Spinal cord (tissue), 10 donors: Measurements from ENCODE around the gene HSPA8. TPM values are rescaled to one million over a fixed set of nuclear protein-coding genes. Genes with fewer than 3 reads are reported as not detected.

Experiments
- DNase-seq, 6 donors: peaks; one replicate each; pipeline versions ENCODE4 v3.0.0 to v3.0.0-alpha.2; 2013 to 2015; ENCODE audit warnings: low spot score in 6 of 6, low read depth in 4 of 6
- H3K27ac ChIP-seq: one replicate; pipeline ENCODE4 v1.5.1; 2013; ENCODE audit warnings: low read depth, low read length, control low read depth
- H3K27me3 ChIP-seq: one replicate; pipeline ENCODE4 v1.6.1; 2013; ENCODE audit warnings: low read length; ENCODE audit not compliant: control insufficient read depth, insufficient read depth
- H3K36me3 ChIP-seq: one replicate; pipeline ENCODE4 v1.6.1; 2013; ENCODE audit warnings: low read length; ENCODE audit not compliant: control insufficient read depth, insufficient read depth
- H3K4me1 ChIP-seq: one replicate; pipeline ENCODE4 v1.6.1; 2013; ENCODE audit warnings: low read length; ENCODE audit not compliant: control insufficient read depth, insufficient read depth
- H3K4me3 ChIP-seq: one replicate; pipeline ENCODE4 v1.5.1; 2013; ENCODE audit warnings: low read depth, low read length, control low read depth
- H3K9me3 ChIP-seq: one replicate; pipeline ENCODE4 v1.6.1; 2013; ENCODE audit warnings: low read length; ENCODE audit not compliant: control insufficient read depth, insufficient read depth
- WGBS: methylation state at CpG from one replicate; pipeline ENCODE4 v1.1.5; 2013; ENCODE audit warnings: missing lambda C conversion rate; ENCODE audit not compliant: insufficient coverage; 5-methylcytosine and 5-hydroxymethylcytosine counted together
- long read RNA-seq, 4 donors: transcript quantifications; one replicate each; lab custom pipeline, GENCODE V29; 2026
- polyA plus RNA-seq, 2 donors: library from polyadenylated mRNA; unstranded; fragments of 120-200 nt; gene quantifications; one replicate each; pipeline ENCODE4 v1.2.1, GENCODE V29; 2013; ENCODE audit not compliant: insufficient read length in 2 of 2
- total RNA-seq, 2 donors: library from RNA; depleted of rRNA in 1 of 2; stranded (reverse); fragments of 120-200 nt in 1 of 2; fragments of >200 nt in 1 of 2; gene quantifications; one replicate each; pipeline versions ENCODE4 v1.2.3 to v1.2.4, GENCODE V29; 2013 to 2014
- donor health status: healthy.

The HSPA8 gene
- total RNA-seq, result 1,000 to 10,000 TPM; 1,575 to 2,564 TPM
- polyA plus RNA-seq, result 1,000 to 10,000 TPM; 1,345 to 1,409 TPM
- long read RNA-seq, donor 1, transcript HSPA8-222 (6 exons, 1,884 nt), result minor isoform, 117 of 1,462 reads
- long read RNA-seq, donor 1, transcript HSPA8-224 (9 exons, 2,463 nt), result major isoform, 448 of 1,462 reads
- long read RNA-seq, donor 1, transcript HSPA8-211 (5 exons, 1,509 nt), result minor isoform, 120 of 1,462 reads
- long read RNA-seq, donor 1, transcript HSPA8-203 (4 exons, 963 nt), result minor isoform, 64 of 1,462 reads
- long read RNA-seq, donor 1, partial matches to known transcripts, result 611 of 1,462 reads
- long read RNA-seq, donor 1, other reads (novel, unspliced or antisense), result 17 of 1,462 reads
- long read RNA-seq, donor 2, transcript HSPA8-224 (9 exons, 2,463 nt), result major isoform, 95 of 384 reads
- long read RNA-seq, donor 2, transcript HSPA8-222 (6 exons, 1,884 nt), result minor isoform, 21 of 384 reads
- long read RNA-seq, donor 2, transcript HSPA8-211 (5 exons, 1,509 nt), result minor isoform, 65 of 384 reads
- long read RNA-seq, donor 2, transcript HSPA8-203 (4 exons, 963 nt), result minor isoform, 13 of 384 reads
- long read RNA-seq, donor 2, partial matches to known transcripts, result 161 of 384 reads
- long read RNA-seq, donor 2, other reads (novel, unspliced or antisense), result 0 of 384 reads
- long read RNA-seq, donor 3, transcript HSPA8-224 (9 exons, 2,463 nt), result major isoform, 122 of 517 reads
- long read RNA-seq, donor 3, transcript HSPA8-202 (8 exons, 2,004 nt), result minor isoform, 24 of 517 reads
- long read RNA-seq, donor 3, transcript HSPA8-211 (5 exons, 1,509 nt), result minor isoform, 67 of 517 reads
- long read RNA-seq, donor 3, transcript HSPA8-222 (6 exons, 1,884 nt), result minor isoform, 25 of 517 reads
- long read RNA-seq, donor 3, partial matches to known transcripts, result 225 of 517 reads
- long read RNA-seq, donor 3, other reads (novel, unspliced or antisense), result 5 of 517 reads
- long read RNA-seq, donor 4, transcript HSPA8-203 (4 exons, 963 nt), result minor isoform, 53 of 1,048 reads
- long read RNA-seq, donor 4, transcript HSPA8-224 (9 exons, 2,463 nt), result major isoform, 250 of 1,048 reads
- long read RNA-seq, donor 4, transcript HSPA8-222 (6 exons, 1,884 nt), result minor isoform, 49 of 1,048 reads
- long read RNA-seq, donor 4, transcript HSPA8-211 (5 exons, 1,509 nt), result minor isoform, 117 of 1,048 reads
- long read RNA-seq, donor 4, partial matches to known transcripts, result 502 of 1,048 reads
- long read RNA-seq, donor 4, other reads (novel, unspliced or antisense), result 5 of 1,048 reads

DNA sequence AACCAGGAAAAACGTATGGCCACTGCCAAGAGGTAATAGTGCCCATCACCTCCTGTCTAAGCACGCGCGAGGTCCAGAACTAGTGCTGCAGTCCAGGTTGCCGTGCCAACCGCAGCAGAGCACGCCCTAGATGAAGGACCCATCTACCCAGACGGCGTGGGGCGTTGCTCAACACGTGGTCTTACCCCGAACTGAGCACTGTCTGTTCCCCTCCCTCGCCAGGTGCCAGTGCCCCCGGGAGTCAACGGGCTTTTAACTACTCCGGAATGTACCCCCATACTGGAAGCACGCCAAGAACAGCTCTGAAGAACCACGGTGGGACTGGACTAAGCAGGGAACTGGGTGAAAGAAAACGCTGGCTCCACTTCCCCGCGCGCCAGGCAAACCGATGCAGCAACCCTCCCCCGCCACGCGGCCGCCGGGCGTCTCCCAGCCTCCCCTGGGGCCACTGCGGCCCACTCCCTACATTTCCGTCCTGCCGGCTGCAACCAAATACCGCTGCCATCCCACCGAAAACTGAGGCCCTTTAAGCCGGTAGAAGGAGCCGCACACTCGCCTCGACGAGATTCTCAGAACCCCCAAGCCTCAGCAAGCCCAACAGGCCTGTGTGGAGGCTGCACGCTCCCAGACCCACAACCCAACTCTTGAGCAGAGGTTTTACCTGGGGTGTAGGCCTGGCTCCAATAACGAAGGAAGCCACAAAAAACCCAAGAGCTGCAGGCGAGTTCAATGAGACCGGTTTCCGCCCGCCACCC lies at the start of gene HSPA8:
HSPA8 (minus strand) TSS at position 734 of the 755 bp plus-strand sequence. CDS start 812 bp downstream, outside the sequence.
- peak in 2 of 6 donors; percentile 78 to 83 for DNase-seq
- Histone ChIP-seq H3K4me1 (peaks cover 18% of the 10 kb centered on the region), H3K36me3 (peaks cover 40% of the 10 kb centered on the region), H3K27ac (peak within 1 kb of the TSS; percentile 100), H3K27me3 (no peaks in the 10 kb centered on the region), H3K4me3 (peak within 1 kb of the TSS; percentile 100), H3K9me3 (no peaks in the 10 kb centered on the region)
- 0% methylated on average over 45 of the region's 45 CpGs for WGBS

DNA sequence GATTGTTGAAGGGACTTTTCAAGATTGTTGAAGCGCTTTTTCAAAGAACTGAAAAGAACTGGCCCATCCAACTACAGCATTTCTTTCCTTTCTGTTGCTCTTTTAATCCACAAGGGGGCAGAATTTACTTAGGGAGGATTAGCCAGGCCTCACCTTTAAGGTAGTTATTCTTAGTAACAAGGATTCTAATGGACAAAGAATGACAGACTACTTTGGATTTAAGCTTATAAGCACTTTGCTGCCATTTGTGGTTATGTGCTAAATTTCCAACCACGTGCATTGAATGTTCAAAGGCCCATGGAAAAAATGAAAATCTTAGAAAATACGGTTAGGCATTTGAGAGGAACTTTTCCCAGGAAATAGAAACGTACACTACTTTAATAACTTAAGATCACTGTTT lies 49.5 kb upstream of the HSPA8 start:
- Histone ChIP-seq H3K36me3 (no peaks in the 10 kb centered on the region), H3K4me1 (no peaks in the 10 kb centered on the region), H3K4me3 (no peak overlapping the region), H3K27me3 (no peaks in the 10 kb centered on the region), H3K27ac (no peak overlapping the region), H3K9me3 (no peaks in the 10 kb centered on the region)
- DNase-seq, result peak in 5 of 6 donors; percentile 29 to 86 (median 38)
- 100% methylated on average over 1 of the region's 4 CpGs for WGBS

DNA sequence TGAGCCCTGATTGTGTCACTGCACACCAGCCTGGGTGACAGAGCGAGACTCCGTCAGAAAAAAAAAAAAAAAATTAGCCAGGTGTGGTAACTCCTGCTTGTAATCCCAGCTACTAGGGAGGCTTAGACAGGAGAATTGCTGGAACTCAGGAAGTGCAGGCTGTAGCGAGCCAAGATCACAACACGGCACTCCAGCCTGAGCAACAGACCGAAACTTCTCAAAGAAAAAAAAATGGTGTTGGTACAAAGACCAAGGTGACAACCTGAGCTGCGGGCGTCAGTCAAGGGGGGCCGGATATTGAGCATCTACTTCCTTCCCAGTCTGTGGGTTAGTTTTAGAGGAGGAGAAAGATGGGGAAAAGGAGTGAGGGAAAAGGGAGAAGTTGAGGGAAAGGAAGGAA lies 48.5 kb upstream of the HSPA8 start:
- Histone ChIP-seq H3K27ac (no peak overlapping the region), H3K27me3 (no peaks in the 10 kb centered on the region), H3K9me3 (no peaks in the 10 kb centered on the region), H3K4me3 (no peak overlapping the region), H3K4me1 (no peaks in the 10 kb centered on the region), H3K36me3 (no peaks in the 10 kb centered on the region)
- 91% methylated on average over 8 of the region's 8 CpGs for WGBS
- no peak for DNase-seq

DNA sequence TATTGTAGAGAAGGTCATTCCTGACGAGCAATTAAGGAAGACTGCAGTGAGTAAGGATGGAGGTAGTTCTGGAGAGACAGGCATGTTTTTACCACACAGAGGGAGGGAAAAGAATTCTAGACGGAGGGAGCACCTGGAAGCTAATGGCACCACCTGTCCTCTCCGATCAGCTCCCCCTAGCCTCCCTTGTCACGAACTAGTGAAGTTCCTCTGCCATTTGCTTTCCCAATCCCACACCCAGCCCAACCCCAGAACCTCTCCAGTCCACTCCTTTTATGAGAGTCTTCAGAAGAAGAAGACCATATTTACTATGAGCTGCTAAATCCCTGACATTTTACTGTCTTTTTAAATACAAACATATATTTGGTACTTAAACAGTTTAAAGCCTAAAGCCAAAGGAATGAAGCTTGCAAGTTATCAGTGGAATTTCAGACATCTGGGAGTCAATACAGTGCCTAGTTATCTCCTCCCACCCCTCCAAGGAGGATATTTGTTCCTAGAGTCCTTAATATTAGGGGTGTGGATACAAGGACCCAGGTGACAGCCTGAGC lies 46.1 kb upstream of the HSPA8 start:
- Histone ChIP-seq H3K9me3 (no peaks in the 10 kb centered on the region), H3K27me3 (no peaks in the 10 kb centered on the region), H3K27ac (no peak overlapping the region), H3K36me3 (no peaks in the 10 kb centered on the region), H3K4me1 (peaks cover 6% of the 10 kb centered on the region), H3K4me3 (no peak overlapping the region)
- no peak for DNase-seq
- 80% methylated on average over 2 of the region's 4 CpGs for WGBS

DNA sequence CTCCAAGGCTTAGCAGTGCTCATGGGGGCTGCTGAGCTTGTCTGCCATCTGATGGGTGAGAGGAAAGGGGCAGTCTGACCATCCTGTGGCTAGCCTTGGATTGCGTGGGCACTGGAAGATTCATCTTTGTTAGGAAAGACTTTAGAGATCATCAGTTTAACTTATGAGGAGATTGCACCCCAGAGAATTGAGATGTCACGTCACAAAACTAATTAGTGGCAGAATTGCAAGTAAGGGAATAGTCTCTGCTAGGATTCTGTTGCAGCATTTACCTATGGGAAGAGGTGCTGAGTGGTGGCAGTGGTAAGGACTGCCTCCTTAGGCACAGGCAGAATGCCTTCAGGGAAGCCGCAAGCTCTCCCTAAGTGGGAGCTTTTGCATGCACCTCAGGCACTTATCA lies 42.8 kb upstream of the HSPA8 start:
- Histone ChIP-seq H3K27ac (no peak overlapping the region), H3K36me3 (no peaks in the 10 kb centered on the region), H3K4me1 (peaks cover 25% of the 10 kb centered on the region), H3K4me3 (no peak overlapping the region), H3K27me3 (no peaks in the 10 kb centered on the region), H3K9me3 (no peaks in the 10 kb centered on the region)
- no peak for DNase-seq
- WGBS, result 92% methylated on average over 3 of the region's 3 CpGs

DNA sequence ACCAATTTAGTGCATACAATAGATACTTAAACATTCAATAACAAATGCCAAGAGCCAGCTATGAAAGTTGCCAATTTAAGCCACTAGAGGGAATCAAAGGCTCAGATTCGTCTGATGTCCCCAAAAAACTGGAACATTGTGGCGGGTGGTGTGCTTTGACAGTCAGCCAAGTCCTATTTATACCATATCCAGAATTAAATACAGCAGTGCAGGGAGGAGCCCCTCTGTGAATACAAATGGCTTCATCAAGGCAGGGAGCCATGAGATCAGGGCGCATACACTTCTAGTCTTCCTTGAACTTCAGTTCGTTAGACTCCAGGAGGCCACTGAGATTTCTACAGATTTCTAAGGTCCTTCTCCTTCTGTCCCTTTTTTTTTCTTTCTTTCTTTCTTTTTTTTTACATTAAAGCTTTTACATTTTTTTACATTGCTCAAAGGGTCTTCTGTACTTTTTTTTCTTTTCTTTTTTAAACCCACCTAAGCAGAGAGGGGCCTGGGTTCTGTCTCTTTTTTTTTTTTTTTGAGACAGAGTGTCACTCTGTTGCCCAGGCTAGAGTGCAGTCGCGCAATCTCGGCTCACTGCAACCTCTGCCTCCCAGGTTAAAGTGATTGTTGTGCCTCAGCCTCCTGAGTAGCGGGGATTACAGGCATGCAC lies 41.5 kb upstream of the HSPA8 start:
- WGBS, result 22% methylated on average over 5 of the region's 8 CpGs
- peaks cover 25% of the 10 kb centered on the region for H3K4me1 ChIP-seq
- peak overlapping the region; percentile 64 for H3K27ac ChIP-seq
- DNase-seq, result peak; percentile 70 to 97 (median 82)
- H3K4me3 ChIP-seq, result no peak overlapping the region
- no peaks in the 10 kb centered on the region for H3K9me3 ChIP-seq
- no peaks in the 10 kb centered on the region for H3K36me3 ChIP-seq
- H3K27me3 ChIP-seq, result no peaks in the 10 kb centered on the region

DNA sequence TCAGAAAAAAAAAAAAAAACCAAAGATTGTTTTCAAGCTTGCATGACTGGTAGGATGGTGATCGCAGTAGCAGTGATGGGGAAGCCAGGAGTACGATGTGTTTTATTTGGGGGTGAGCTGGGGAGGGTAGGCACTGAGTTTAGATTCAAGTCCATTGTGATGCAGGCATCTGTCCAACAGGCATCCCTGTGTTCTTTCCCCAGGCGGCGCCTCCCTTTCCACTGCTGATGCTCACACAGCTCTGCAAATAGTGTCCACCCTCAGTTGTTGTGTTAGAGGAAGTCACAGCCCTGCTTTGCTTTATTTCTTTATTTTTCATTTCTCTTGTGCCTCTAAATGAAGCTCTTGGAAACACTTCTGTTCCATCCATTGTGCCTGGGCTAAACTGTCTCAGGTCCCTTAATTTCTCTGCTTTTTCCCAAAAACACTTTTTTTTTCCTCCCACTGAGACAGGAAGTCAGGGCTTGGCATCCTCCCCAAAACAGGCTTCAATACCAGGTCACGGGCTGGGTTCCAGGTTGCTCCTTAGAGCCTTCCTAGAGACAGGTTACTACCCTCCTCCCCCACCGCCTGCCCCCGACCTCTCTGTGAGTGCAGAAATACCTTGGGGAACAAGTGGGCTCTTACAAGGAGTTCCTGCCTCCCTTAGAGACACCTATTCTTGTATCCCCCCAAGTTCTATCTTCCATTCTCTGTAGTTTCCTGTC lies 38.6 kb upstream of the HSPA8 start:
- peaks cover 25% of the 10 kb centered on the region for H3K4me1 ChIP-seq
- WGBS, result 21% methylated on average over 5 of the region's 7 CpGs
- no peaks in the 10 kb centered on the region for H3K36me3 ChIP-seq
- no peaks in the 10 kb centered on the region for H3K27me3 ChIP-seq
- peak in 2 of 6 donors; percentile 43 to 63 for DNase-seq
- no peak overlapping the region for H3K4me3 ChIP-seq
- H3K9me3 ChIP-seq, result no peaks in the 10 kb centered on the region
- peak overlapping the region; percentile 25 for H3K27ac ChIP-seq

DNA sequence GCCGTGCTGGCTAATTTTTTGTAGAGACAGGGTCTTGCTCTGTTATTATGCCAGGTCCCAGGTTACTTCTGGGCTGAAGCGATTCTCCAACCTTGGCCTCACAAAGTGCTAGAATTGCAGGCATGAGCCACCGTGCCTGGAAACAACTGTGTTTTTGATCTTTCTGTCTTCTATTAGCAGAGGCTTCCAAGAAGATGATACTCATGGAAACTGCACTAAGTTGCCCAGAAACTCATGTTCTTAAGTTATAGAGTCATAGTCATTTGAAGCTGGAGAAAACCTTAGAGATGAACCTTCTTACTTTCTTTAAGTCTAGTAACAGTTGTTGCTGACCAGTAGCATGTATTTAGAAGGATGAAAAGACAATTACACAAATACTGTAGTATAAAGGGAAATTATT lies 37.1 kb upstream of the HSPA8 start:
- Histone ChIP-seq H3K9me3 (no peaks in the 10 kb centered on the region), H3K4me3 (no peak overlapping the region), H3K27me3 (no peaks in the 10 kb centered on the region), H3K36me3 (no peaks in the 10 kb centered on the region), H3K4me1 (peaks cover 26% of the 10 kb centered on the region), H3K27ac (no peak overlapping the region)
- 83% methylated on average over 2 of the region's 3 CpGs for WGBS
- no peak for DNase-seq
